ENCODE results near the gene TAAR2.
"Not testable (repeated sequence)": the region's sequence is repeated elsewhere in the genome, so short reads cannot be mapped to it uniquely, and the experiment has no call there.

Gene TAAR2, protein sequence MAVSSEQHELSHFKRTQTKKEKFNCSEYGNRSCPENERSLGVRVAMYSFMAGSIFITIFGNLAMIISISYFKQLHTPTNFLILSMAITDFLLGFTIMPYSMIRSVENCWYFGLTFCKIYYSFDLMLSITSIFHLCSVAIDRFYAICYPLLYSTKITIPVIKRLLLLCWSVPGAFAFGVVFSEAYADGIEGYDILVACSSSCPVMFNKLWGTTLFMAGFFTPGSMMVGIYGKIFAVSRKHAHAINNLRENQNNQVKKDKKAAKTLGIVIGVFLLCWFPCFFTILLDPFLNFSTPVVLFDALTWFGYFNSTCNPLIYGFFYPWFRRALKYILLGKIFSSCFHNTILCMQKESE

DNA sequence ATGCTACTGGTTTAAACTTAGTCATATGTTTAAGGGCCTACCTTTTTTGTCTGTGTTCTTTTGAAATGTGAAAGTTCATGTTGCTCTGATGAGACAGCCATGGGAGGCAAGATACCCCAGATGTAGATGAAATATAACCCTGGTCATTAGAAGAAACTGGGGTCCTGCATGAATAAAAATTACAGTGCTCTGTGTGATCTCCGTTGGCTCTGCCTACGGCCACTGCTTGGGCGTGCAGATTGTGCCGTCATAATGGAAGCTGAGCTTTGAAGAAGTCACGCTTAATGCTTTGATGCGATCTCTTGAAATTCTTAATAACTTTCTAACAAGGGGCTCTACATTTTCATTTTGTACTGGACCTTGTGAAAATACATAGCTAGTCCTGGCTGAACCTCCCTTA, at the start of gene TAAR2:
TAAR2 (minus strand) TSS at position 101 of the 400 bp plus-strand sequence; CDS start at position 101, 0 bp downstream.
- DNase-seq = no peak

DNA sequence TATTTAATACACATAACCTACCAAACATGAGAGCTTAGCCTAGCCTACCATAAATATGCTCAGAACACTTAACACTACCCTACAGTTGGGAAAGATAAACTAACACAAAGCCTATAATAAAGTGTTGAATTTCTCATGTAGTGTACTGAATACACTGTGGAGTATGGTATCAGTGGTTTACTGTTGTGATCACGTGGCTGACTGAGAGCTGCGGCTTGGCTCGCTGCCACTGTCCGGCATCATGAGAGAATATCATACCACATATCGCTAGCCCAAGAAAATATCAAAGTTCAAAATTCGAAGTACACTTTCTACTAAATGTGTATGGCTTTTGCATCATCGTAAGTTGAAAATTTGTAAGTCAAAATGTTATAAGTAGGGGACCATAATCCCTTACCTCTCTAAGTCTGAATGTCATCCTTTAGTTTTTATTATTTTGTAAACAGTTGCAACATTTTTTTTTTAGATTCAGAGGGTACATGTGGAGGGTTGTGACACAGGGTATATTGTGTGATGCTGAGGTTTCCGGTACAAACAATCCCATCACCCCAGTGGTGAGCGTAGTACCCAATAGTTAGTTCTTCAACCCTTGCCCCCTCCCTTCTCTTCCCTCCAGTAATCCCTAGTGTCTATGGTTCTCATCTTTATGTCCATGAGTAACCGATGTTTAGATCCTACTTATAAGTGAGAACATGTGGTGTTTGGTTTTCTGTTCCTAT, 49.5 kb upstream of the TAAR2 start:
- no peak for DNase-seq

DNA sequence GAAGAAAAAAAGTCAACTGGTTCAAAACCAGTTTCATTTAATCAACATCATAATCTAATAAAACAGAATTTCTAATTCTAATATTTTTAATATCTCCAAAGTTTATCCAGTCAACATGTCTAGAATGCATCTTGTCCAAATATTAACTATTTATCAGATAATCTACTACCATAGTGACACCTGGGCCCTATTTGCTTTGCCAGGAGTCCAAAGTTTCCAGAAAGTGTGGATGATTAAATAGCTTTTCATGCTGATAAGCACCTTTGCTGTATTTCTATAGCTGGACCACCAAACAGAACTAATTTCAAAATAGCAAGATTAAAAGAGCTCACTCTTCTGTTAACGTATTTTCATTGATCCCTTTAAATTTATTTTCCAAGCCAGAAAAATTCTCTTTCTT, 47.2 kb upstream of the TAAR2 start:
- no peak for DNase-seq

DNA sequence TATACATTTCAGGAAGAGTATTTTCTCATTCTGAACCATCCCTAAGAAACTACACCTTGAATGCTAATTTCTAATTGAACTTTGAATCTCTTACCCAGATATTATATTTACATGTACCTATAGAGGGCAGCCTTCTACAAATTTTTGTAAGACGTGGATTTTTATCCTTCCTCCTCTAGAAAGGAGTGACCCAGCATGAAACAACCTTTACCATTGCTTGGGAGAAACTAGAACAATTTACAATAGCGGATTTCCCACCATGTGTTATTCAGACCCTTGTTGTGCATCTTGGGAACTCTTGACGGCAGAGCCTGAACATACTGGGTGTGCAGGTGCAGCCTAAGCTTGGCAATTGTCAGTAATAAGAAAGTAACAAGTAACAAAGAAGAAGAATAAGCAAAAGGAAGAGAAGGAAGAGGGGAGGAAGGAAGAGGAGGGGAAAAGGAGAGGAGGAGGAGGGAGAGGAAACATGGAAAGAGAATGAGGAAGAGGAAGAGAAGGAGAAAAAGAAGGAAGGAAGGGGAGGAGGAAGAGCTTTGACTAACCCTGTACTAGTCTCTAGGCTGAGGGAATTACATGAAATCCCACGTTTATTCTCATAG, 45.7 kb upstream of the TAAR2 start:
- peak; percentile 35 for DNase-seq

DNA sequence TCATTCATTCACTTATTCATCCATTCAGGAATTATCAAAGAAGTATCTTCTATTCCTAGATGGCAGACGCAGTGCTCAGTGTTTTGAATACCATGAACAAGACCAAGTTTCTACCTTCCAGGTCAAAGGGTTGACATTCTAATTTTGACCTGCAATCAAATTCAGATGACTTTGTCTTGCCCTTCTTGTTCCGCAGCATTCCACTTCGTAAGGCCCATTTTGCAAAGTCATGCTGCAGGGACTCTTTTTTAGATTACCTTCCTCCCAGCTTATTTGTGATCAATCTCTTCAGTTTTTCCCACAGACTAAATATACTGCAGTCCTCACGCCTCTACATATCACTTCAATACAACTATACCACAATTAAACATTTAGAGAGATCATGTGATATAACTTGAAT, 42.0 kb upstream of the TAAR2 start:
- DNase-seq = no peak

DNA sequence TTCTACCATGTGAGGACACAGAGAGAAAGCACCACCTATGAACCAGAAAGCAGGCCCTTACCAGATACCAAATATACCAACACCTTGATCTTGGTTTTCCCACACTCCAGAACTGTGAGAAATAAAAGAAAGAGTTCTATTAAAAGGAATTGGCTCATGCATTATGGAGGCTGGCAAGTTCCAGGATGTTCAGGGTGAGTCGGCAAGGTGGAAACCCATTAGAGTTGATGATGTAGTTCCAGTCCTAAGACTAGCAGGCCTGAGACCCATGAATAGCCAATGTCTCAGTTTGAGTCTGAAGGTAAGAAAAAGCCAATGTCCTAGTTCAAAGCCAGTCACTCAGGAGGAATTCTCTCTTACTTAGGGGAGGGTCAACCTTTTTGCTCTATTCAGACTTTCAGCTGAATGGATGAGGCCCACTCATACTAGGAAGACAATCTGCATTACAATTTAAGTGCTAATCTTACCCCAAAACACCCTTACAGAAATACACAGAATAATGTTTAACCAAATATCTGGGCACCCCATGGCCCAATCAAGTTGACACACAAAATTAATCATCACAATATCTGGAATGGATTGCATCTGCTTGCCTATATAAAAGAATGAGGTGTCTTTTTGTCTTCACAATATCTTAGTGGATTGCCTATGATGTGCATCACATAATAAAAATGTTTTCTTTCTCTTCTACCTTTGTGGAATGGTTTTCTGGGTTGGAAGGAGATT, 40.4 kb upstream of the TAAR2 start:
- DNase-seq = no peak

DNA sequence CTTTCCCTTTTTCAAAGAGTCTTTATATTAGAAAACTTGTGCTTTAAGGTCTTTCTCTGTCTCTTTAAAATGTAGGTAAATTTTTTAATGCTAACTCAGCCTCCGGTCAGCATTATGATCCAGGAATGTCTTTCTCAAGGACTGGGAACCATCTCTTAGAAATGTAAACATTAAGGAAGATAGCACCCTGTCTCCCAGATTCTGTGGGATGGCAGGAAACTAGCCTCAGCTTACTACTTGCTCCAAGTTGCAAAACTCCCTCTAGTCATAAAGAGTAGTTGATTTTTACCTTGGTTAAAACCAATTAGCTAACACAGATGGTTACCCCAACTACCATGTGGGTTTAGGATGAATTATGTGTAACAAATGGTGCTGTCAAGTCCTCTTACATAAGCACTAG, 39.6 kb upstream of the TAAR2 start:
- no peak for DNase-seq

DNA sequence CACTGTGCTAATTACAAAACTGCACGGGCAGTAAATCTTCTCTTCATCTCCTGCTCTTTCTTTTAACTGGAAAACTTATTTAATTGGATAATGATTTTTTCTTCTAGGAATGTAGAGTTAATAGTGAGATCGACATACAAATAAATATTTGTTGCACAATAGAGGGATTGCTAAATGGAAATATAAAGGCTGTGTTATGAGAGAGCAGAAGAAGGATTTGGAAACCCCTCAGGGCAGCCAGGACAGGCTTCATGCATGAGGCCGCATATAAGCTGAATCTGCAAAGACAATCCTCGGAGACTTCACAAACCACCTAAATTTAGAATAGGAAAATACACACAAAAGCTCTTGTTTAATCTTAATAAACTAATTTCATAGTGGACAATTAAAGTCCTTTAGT, 37.8 kb upstream of the TAAR2 start:
- no peak for DNase-seq

DNA sequence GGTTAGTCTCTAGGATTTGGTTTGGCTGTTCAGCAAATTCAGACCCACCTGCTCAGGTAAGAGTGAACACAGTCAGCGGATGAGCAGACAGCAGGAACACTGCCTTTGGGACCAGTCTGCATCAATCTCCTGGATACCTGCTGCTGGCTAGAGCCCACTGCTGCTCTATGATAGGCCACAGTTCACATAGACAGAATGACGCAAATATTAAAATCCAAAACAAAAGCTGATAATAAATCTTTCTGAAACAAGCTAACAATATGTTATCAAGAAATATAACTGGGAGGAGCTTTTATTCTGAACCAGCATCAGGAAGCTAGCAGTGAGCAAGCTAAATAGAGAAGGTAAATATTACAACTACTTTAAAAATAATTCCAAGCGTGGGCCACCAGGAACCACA, 35.0 kb upstream of the TAAR2 start, which contains the start of gene TAAR1:
TAAR1 (minus strand) TSS at position 101 of the 400 bp plus-strand sequence. CDS start 13,179 bp downstream, outside the sequence.
- DNase-seq = no peak

DNA sequence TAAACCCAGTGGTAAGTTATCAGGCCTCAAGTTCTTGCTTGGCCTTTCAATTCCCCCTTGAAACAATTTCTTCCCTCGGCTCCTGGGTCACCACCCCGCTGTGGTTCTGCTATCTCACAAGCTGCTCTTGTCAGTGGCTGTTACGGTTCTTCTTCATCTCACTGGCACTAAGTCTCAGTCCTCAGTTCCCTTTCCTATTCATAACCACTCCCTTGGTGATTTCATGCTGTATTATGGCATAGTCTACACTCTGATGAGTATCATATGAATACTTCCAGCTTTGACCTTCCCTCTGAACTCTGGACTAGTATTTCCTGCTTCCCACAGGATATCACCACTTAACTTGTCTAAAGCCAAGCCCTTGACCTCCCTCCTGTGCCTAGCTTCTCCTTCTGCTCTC, 27.0 kb upstream of the TAAR2 start:
- no peak for DNase-seq

DNA sequence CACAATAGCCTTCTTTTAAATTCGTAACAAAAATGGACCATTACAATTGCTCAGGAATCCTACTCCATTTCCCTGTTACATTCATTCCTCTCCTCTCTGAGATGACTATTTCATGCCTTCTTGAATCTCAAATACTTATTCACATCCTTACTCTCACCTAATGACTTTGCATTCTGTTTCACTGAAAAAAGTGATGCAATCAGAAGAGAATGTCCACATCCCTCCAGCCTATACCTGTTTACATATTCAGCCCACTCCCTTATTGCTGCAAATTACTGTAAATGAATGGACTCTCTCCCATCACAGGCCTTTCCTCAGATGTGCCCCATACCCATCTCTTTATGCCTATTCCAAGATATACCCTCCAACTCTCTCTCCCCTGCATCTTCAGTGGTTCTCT, 26.4 kb upstream of the TAAR2 start:
- DNase-seq = no peak

DNA sequence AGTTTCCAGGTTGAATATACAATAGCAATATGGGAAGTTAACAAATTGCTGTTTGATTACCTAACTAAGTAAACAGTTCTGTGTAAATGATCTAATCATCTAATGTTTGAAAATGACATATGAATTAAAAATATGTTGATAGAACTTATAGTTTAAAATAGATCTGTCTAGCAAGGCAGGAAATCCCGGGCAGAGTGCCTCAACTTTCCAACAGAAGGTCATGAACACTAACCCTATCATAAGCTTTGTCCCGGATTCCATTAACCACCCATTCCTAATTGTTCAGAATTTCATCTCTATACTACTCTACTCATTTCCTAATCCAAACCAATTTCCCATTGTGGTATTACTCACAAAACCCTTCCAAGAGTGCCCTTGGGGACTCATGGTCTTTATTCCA, 24.8 kb upstream of the TAAR2 start:
- no peak for DNase-seq

DNA sequence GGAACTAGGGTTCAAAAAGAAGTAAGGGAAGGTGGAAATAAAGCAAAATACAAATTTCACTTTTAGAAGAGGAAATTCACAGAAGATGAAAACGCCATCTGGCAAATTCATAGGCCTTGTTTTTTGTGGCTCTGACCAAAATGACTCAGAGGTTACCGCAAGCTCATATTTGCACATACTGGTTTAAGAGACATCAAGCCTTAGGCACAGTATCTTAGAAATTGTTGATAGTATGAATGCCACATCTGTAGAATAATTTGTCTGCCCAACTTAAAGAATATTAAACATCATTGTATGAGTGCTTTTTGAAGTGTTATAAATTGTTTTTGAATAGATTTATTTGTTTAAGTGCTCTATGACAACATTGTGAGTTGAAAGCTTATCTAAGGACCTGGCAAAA, 24.3 kb upstream of the TAAR2 start:
- no peak for DNase-seq

DNA sequence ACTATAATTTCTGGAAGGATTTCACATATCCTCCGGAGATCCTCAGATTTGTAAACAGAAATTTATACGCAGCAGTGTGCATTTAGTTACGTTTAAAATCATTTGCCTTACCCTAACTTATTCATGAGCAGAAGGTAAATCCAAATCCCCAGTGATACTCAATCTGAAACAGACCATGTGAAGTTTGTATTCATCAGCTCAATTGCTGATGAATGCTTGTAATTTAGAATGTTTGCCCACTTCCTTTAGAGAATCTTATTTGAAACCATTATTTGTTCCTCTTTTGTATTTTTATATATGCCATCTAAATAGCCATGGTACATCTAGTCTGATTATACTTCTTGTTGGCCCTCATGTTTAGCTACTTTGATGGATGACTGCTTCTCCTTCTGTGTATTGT, 19.5 kb upstream of the TAAR2 start:
- DNase-seq = no peak

DNA sequence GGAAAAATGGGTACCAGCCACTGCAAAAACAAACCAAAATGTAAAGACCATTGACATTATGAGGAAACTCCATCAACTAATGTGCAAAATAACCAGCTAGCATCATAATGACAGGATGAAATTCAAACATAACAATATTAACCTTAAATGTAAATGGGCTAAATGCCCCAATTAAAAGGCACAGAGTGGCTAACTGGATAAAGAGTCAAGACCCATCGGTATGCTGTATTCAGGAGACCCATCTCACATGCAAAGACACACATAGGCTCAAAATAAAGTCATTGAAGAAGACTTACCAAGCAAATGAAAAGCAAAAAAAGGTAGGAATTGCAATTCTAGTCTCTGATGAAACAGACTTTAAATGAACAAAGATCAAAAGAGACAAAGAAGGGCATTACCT, 13.1 kb upstream of the TAAR2 start:
- DNase-seq = not testable (repeated sequence)

DNA sequence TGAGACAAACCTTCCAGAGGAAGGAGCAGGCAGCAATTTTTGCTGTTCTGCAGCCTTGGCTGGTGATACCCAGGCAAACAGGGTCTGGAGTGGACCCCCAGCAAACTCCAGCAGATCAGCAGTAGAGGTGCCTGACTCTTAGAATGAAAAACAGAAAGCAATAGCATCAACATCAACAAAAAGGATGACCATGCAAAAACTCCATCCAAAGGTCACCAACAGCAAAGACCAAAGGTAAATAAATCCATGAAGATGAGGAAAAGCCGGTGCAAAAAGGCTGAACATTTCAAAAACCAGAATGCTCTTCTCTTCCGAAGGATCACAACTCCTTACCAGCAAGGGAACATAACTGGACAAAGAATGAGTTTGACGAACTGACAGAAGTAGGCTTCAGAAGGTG, 11.8 kb upstream of the TAAR2 start:
- not testable (repeated sequence) for DNase-seq

DNA sequence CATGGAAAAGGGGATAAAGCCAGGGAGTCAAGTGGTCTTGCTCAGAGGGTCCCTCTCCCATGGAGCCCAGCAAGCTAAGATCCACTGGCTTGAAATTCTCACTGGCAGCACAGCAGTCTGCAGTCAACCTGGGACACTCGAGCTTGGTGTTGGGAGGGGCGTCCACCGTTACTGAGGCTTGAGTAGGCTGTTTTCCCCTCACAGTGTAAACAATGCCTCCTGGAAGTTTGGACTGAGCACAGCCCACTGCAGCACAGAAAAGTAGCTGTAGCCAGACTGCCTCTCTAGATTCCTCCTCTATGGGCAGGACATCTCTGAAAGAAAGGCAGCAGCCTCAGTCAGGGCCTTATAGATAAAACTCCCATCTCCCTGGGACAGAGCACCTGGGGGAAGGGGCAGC, 11.2 kb upstream of the TAAR2 start:
- DNase-seq = not testable (repeated sequence)

DNA sequence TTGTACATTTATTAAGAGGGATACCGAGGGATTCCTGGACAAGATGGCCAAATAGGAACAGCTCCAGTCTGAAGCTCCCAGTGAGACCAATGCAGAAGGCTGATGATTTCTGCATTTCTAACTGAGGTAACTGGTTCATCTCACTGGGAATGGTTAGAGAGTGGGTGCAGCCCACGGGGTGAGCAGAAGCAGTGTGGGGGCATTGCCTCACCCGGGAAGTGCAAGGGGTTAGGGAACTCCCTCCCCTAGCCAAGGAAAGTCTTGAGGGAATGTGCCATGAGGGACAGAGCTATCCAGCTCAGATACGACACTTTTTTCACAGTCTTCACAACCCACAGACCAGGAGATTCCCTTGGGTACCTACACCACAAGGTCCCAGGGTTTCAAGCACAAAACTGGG, 10.7 kb upstream of the TAAR2 start:
- no peak for DNase-seq

DNA sequence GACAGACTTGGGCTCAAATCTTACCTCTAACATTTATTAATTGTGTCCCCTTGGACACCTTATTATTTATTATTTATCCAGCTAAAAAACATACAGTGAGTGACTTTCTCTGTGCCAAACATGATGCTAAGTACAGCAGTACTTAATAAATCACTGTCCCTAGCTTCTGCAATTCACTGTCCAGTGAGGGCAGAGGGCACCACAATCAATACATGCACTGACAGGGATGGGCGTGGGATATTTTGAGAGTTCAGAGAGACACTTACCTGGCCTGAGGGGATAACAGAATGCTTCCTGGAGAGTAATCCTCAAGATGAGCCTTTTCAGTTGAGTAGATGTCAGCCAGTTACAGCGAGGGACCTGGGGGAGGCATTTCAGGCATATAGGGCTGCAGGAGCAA, 9.3 kb upstream of the TAAR2 start:
- no peak for DNase-seq

DNA sequence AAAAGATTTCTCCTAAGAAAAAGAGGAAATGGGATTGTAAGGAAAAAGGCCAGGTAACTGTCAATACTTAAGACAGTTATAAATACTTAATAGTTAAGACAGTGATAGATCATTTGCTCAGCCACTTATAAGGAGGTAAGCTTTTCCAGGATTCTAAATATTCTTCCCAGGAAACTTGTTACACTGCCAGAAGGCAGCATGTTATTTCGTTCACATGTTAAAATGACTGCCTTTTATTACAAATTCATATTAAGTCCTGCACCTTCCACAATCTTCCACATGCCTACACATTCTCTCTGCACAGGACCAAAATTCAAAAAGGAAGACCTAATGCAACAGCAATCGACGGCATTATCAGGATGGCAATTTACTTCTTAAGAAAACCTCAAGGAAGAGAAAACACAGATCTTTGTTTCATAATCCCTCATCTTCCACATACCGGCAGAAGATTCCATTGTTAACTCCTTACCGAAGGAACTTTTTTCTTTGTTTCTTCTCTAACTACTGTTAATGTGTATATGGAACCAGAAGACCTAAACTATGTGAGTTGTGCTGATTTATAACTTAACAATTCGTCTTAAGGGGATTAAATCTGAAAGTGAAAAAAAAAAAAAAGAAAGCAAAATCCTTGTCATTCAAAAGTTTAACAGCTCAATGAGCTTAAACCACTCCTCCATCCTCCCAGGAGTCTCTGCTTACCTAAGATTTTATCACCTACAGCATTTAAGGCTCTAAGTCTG, 799 bp downstream of the TAAR2 start:
- DNase-seq = no peak

DNA sequence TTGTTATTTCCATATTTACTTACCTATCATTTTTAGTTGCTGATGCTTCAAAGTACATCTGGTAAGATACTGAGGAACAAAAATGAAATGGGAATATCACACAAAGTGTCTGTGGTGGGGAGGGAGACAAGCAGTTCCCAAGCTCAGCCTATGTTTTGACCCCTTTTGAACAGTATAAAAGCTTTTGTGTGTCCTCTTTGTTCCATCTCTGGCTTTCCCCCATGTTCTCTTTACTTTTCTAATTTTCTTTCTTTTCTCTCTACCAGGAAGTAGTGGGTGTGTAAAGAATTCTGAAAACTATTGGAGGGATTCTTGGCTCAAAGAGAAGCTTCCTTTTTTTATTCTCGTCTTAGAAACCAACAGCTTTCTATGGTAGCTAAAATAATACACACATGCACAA, 7.4 kb downstream of the TAAR2 start:
- DNase-seq = no peak

DNA sequence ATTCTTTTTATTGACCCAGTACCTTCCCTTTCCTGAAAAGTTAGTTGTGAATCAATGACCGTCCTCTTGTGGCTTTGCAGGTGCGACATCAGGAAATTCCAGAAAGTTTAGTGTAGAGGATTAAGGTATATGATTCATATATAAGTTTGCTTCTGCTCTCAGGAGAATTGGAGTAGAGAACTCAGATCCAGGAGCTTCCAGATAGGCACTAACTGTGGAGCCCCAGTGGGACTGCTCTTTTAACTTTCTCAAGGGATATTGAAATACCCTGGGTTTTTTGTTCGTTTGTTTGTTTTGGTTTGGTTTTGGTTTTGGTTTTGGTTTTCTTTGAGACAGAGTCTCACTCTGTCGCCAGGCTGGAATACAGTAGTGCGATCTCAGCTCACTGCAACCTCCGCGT, 9.5 kb downstream of the TAAR2 start:
- DNase-seq = no peak
